Endothelial cell of umbilical vein (primary cell): Measurements from ENCODE around the gene MTPN. TPM values are rescaled to one million over a fixed set of nuclear protein-coding genes. Genes with fewer than 3 reads are reported as not detected.

Source experiments
- BruUV-seq: library from RNA; stranded (reverse); fragments of 400-500 nt; replicated peaks from 2 replicates; lab custom pipeline; 2021; lab: Mats Ljungman, UMichigan
- CTCF ChIA-PET: fragments of 300-600, 350-600 bp; sonication (Branson Sonifier 250); formaldehyde crosslinking; loops from one replicate; lab custom pipeline; 2021; ENCODE audit warnings: antibody characterized with exemption, inconsistent platforms; lab: Charles Lee
- POLR2A ChIA-PET: fragments of 300-600, 350-600 bp; sonication (Branson Sonifier 250); formaldehyde crosslinking; loops from one replicate; lab custom pipeline; 2021; ENCODE audit warnings: antibody characterized with exemption, inconsistent platforms; lab: Charles Lee
- DNase-seq: peaks from one replicate; pipeline ENCODE4 v3.0.0-alpha.2; 2011; ENCODE audit warnings: low read depth, low spot score
- FAIRE-seq: peaks from 2 replicates; lab custom pipeline; 2011; peaks lifted over from hg19 to GRCh38; lab: Jason Lieb, UNC
- H2AFZ ChIP-seq: 2 replicates; pipeline ENCODE4 v1.6.0; 2012; ENCODE audit warnings: low read depth, low read length, control low read depth, inconsistent platforms
- H3K27ac ChIP-seq: 2 replicates; pipeline ENCODE4 v1.5.1; 2011; ENCODE audit warnings: low read depth, mild to moderate bottlenecking, control low read depth, low read length, moderate library complexity; ENCODE audit not compliant: insufficient read depth
- H3K27me3 ChIP-seq, 2 experiments: 2 replicates each; pipeline versions ENCODE4 v1.6.0 to v1.6.1; 2011; ENCODE audit warnings: low read length in 2 of 2, mixed read lengths in 1 of 2; ENCODE audit not compliant: control insufficient read depth in 2 of 2, insufficient read depth in 2 of 2
- H3K36me3 ChIP-seq, 2 experiments: 2 replicates in 1 of 2; 3 replicates in 1 of 2; pipeline ENCODE4 v1.5.1; 2011; ENCODE audit warnings: low read length in 2 of 2, mild to moderate bottlenecking in 1 of 2, moderate library complexity in 1 of 2; ENCODE audit not compliant: control insufficient read depth in 2 of 2, insufficient read depth in 2 of 2; ENCODE audit errors: extremely low read depth in 1 of 2
- H3K4me1 ChIP-seq: 3 replicates; pipeline ENCODE4 v1.5.1; 2011; ENCODE audit warnings: mild to moderate bottlenecking, low read length; ENCODE audit not compliant: control insufficient read depth, insufficient read depth; ENCODE audit errors: extremely low read depth
- H3K4me2 ChIP-seq: 2 replicates; pipeline ENCODE4 v1.6.1; 2011; ENCODE audit warnings: low read length, control low read depth, mixed read lengths; ENCODE audit not compliant: insufficient read depth
- H3K4me3 ChIP-seq, 3 experiments: fragments of 200-600 bp in 1 of 3; sonication (generic), shearing (Covaris generic) in 1 of 3; replicated peaks in 1 of 3; 2 replicates each; pipeline ENCODE4 v1.5.1; 2011 to 2016; ENCODE audit warnings: control low read depth in 3 of 3, low read length in 3 of 3, mild to moderate bottlenecking in 2 of 3, inconsistent platforms in 1 of 3, low read depth in 1 of 3, moderate library complexity in 1 of 3; ENCODE audit not compliant: insufficient read depth in 1 of 3
- H3K79me2 ChIP-seq: 2 replicates; pipeline ENCODE4 v1.6.0; 2012; ENCODE audit warnings: low read length, inconsistent platforms; ENCODE audit not compliant: control insufficient read depth, insufficient read depth
- H3K9ac ChIP-seq: replicated peaks from 2 replicates; pipeline ENCODE3; 2011; ENCODE audit warnings: low read length, control low read depth; ENCODE audit not compliant: insufficient read depth; ENCODE audit errors: extremely low read depth
- H3K9me1 ChIP-seq: replicated peaks from 3 replicates; pipeline ENCODE4 v1.6.0; 2011; ENCODE audit warnings: mild to moderate bottlenecking, low read length; ENCODE audit not compliant: control insufficient read depth, insufficient read depth; ENCODE audit errors: extremely low read depth
- H3K9me3 ChIP-seq: replicated peaks from 2 replicates; pipeline ENCODE4 v1.5.1; 2012; ENCODE audit warnings: low read length, inconsistent platforms; ENCODE audit not compliant: control insufficient read depth, insufficient read depth
- H4K20me1 ChIP-seq: replicated peaks from 2 replicates; pipeline ENCODE3; 2011; ENCODE audit warnings: mild to moderate bottlenecking, low read length; ENCODE audit not compliant: control insufficient read depth, insufficient read depth; ENCODE audit errors: extremely low read depth
- EZH2 ChIP-seq: IDR thresholded peaks from 2 replicates; pipeline ENCODE4 v1.6.1; 2012; ENCODE audit warnings: borderline replicate concordance, low read depth, mild to moderate bottlenecking, moderate library complexity, low read length, inconsistent platforms; ENCODE audit not compliant: severe bottlenecking
- FOS ChIP-seq: IDR thresholded peaks from 2 replicates; pipeline ENCODE4 v1.6.1; 2011; ENCODE audit warnings: mild to moderate bottlenecking, low read length, moderate library complexity, borderline replicate concordance; ENCODE audit not compliant: insufficient read depth
- GATA2 ChIP-seq: IDR thresholded peaks from 2 replicates; pipeline ENCODE4 v1.7.0; 2011; ENCODE audit warnings: low read depth, mild to moderate bottlenecking, moderate library complexity, mixed read lengths, low read length; ENCODE audit not compliant: insufficient read length, insufficient read depth
- JUN ChIP-seq: IDR thresholded peaks from 2 replicates; pipeline ENCODE4 v1.6.1; 2011; ENCODE audit warnings: borderline replicate concordance, low read depth; ENCODE audit not compliant: insufficient read length, insufficient read depth
- MYC ChIP-seq: IDR thresholded peaks from one replicate; pipeline ENCODE4 v1.6.1; 2011; ENCODE audit warnings: mild to moderate bottlenecking, low read depth, low read length
- POLR2A ChIP-seq: IDR thresholded peaks from 2 replicates; pipeline ENCODE4 v1.6.1; 2012; ENCODE audit warnings: low read depth, mild to moderate bottlenecking, control low read depth, low read length
- POLR2AphosphoS5 ChIP-seq: IDR thresholded peaks from 2 replicates; pipeline ENCODE4 v1.6.1; 2012; ENCODE audit warnings: low read depth, mild to moderate bottlenecking, control low read depth, low read length, moderate library complexity; ENCODE audit not compliant: insufficient read depth
- dilution Hi-C: fragments of 300-500 bp; cut with MboI; formaldehyde crosslinking; loops from one replicate; pipeline ENCODE4 v1.15.0; 2019; ENCODE audit warnings: low sequenced_read_pairs; ENCODE audit not compliant: extremely low pct_ligation_motif_present
- intact Hi-C: fragments of 100-400 bp; cut with micrococcal nuclease; formaldehyde crosslinking; loops from one replicate; pipeline ENCODE4 v1.10.0; 2022
- polyA plus RNA-seq, 4 experiments: library from polyadenylated mRNA; depleted of rRNA in 3 of 4; stranded (reverse) in 3 of 4; unstranded in 1 of 4; fragments of >200 nt; gene quantifications; 2 replicates each; pipeline versions ENCODE4 v1.2.1 to v1.2.3, GENCODE V29; 2011 to 2012; ENCODE audit warnings: missing spikeins in 1 of 4
- total RNA-seq: library from RNA; stranded (reverse); gene quantifications from 2 replicates; pipeline ENCODE4 v1.2.3, GENCODE V29; 2021
- TF ChIP-seq, protein P1 (sequence below): IDR thresholded peaks from 2 replicates; pipeline ENCODE4 v1.6.1; 2011; ENCODE audit not compliant: insufficient read depth, insufficient read length

Gene MTPN
- total and polyA plus RNA-seq, 2 donors (not counting 3 experiments of a cell fraction or from before 2014, with no cell fraction given) = 58.1 to 174 TPM

DNA sequence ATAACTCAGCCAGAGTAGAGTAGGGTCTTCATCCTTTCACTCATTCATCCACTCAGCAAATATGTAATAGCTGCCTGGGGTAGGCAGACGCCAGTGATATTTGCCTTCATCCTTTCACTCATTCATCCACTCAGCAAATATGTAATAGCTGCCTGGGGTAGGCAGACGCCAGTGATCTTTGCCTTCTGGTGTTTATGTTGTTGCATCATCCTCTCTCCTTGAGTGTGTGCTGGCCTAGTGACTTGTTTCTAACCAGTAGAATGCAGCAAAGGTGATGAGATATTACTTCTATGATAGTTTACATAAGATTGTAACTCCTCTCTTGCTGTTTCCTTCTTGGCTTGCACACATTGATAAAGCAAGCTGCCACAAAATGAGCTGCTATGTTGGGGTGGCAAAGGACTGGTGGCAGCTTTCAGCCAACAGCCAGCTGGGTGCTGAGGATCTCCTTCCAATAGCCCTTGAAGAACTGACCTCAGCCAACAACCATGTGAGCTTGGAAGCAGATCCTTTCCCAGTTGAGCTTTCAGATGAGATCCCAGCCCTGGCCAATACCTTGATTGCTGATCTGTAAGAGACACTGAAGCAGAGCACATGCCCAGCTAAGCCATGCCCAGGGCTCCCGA is 23.2 kb upstream of the MTPN start:
- Histone ChIP-seq H3K79me2 (no peaks in the 10 kb centered on the region), H3K27me3 (peaks cover 0 to 2% of the 10 kb centered on the region in 2 experiments), H3K27ac (no peak overlapping the region), H3K9me3 (no peaks in the 10 kb centered on the region), H3K4me2 (no peak overlapping the region), H4K20me1 (no peaks in the 10 kb centered on the region), H3K36me3 (no peaks in the 10 kb centered on the region), H2AFZ (no peak overlapping the region), H3K4me3 (no peak overlapping the region), H3K4me1 (no peaks in the 10 kb centered on the region), H3K9ac (no peak overlapping the region), H3K9me1 (no peaks in the 10 kb centered on the region)
- intact Hi-C loops = no loop called here
- POLR2A ChIA-PET = no interaction called here
- DNase-seq = no peak
- TF ChIP-seq EZH2 (no peak), POLR2A (no peak), FOS (no peak), GATA2 (no peak), MYC (no peak)
- TF ChIP-seq, protein P1, sequence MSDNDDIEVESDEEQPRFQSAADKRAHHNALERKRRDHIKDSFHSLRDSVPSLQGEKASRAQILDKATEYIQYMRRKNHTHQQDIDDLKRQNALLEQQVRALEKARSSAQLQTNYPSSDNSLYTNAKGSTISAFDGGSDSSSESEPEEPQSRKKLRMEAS = no peak
- no TSS peak for BruUV-seq
- FAIRE-seq = no peak
- CTCF ChIA-PET = interaction anchor here (0.6 to 2.1 kb wide), 4 partner anchors 9 to 23 kb away, joined by 3 to 6 read pairs (median 4); no protein-coding TSS in a partner anchor
- dilution Hi-C loops = no loop called here

DNA sequence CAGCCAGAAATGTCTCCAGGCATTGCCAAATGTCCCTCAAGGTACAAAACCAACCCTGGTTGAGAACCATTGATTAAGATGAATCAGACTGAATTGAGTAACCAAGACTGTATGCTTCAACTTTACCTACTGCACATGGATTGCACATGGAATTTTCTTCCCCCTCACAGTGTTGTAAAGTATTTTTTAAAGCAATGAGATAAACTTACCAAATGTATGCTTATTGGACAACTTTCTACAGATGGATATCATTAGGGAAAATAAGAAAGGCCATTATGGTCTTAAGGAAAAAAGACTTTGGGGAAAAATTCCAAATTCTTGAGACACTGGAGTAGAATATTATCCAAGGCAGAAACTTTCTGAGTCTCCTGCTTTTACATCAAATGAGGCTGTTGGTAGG is 20.9 kb upstream of the MTPN start:
- dilution Hi-C loops = no loop called here
- H3K4me2 ChIP-seq = no peak overlapping the region
- CTCF ChIA-PET = no interaction called here

More for the DNA sequence above, 20.9 kb upstream of the MTPN start:
- DNase-seq (no peak), FAIRE-seq (no peak)
- H3K9me3 ChIP-seq = no peaks in the 10 kb centered on the region
- TF ChIP-seq POLR2A = no peak
- no peak for TF ChIP-seq POLR2AphosphoS5
- no peak for TF ChIP-seq MYC
- TF ChIP-seq JUN = no peak
- H3K4me3 ChIP-seq = no peak overlapping the region
- peaks cover 0 to 2% of the 10 kb centered on the region in 2 experiments for H3K27me3 ChIP-seq
- H3K4me1 ChIP-seq = no peaks in the 10 kb centered on the region
- no peaks in the 10 kb centered on the region for H3K9me1 ChIP-seq
- intact Hi-C loops = no loop called here
- H2AFZ ChIP-seq = no peak overlapping the region
- no peak overlapping the region for H3K9ac ChIP-seq
- no peaks in the 10 kb centered on the region for H3K79me2 ChIP-seq
- POLR2A ChIA-PET = no interaction called here
- no peaks in the 10 kb centered on the region for H3K36me3 ChIP-seq
- BruUV-seq = no TSS peak
- no peaks in the 10 kb centered on the region for H4K20me1 ChIP-seq
- no peak overlapping the region for H3K27ac ChIP-seq
